ENCODE results near the gene GATA5.

GATA5 gene

GRCh38 chr20:62487561-62488354, 12.0 kb upstream of the GATA5 start:
- DNase-seq (ENCODE audit: low spot score) = no peak

- DNase-seq (ENCODE audit: low spot score) = no peak
Measured at GRCh38 chr20:62487118-62487517, 11.3 kb upstream of the GATA5 start.

GRCh38 chr20:62486484-62486883, 10.7 kb upstream of the GATA5 start:
- DNase-seq (ENCODE audit: low spot score) = no peak

- no peak for DNase-seq (ENCODE audit: low spot score)
Measured at GRCh38 chr20:62485701-62486089, 9.9 kb upstream of the GATA5 start.

GRCh38 chr20:62485062-62485700, 9.4 kb upstream of the GATA5 start:
- no peak for DNase-seq (ENCODE audit: low spot score)

- no peak for DNase-seq (ENCODE audit: low spot score)
Measured at GRCh38 chr20:62484478-62484877, 8.7 kb upstream of the GATA5 start.

- no peak for DNase-seq (ENCODE audit: low spot score)
Measured at GRCh38 chr20:62483613-62484458, 8.0 kb upstream of the GATA5 start.

GRCh38 chr20:62482974-62483373, 7.2 kb upstream of the GATA5 start:
- no peak for DNase-seq (ENCODE audit: low spot score)

- DNase-seq (ENCODE audit: low spot score) = no peak
Measured at GRCh38 chr20:62482146-62482809, 6.5 kb upstream of the GATA5 start.

- DNase-seq (ENCODE audit: low spot score) = no peak
Measured at GRCh38 chr20:62481425-62482145, 5.8 kb upstream of the GATA5 start.

GRCh38 chr20:62480318-62480717, 4.5 kb upstream of the GATA5 start:
- no peak for DNase-seq (ENCODE audit: low spot score)

GRCh38 chr20:62479656-62480055, 3.9 kb upstream of the GATA5 start:
- no peak for DNase-seq (ENCODE audit: low spot score)

GRCh38 chr20:62479156-62479555, 3.4 kb upstream of the GATA5 start:
- DNase-seq (ENCODE audit: low spot score) = no peak

GRCh38 chr20:62477669-62478455, 2.1 kb upstream of the GATA5 start:
- DNase-seq (ENCODE audit: low spot score) = no peak

- DNase-seq (ENCODE audit: low spot score) = no peak
Measured at GRCh38 chr20:62476056-62476838, 452 bp upstream of the GATA5 start.

GRCh38 chr20:62475027-62475771, 596 bp downstream of the GATA5 start:
- DNase-seq (ENCODE audit: low spot score) = no peak

- no peak for DNase-seq (ENCODE audit: low spot score)
Measured at GRCh38 chr20:62474604-62475026, 1.2 kb downstream of the GATA5 start.

- DNase-seq (ENCODE audit: low spot score) = no peak
Measured at GRCh38 chr20:62473717-62474603, 1.8 kb downstream of the GATA5 start.
